ENCODE results near the gene ARL11.

Gene ARL11

DNA sequence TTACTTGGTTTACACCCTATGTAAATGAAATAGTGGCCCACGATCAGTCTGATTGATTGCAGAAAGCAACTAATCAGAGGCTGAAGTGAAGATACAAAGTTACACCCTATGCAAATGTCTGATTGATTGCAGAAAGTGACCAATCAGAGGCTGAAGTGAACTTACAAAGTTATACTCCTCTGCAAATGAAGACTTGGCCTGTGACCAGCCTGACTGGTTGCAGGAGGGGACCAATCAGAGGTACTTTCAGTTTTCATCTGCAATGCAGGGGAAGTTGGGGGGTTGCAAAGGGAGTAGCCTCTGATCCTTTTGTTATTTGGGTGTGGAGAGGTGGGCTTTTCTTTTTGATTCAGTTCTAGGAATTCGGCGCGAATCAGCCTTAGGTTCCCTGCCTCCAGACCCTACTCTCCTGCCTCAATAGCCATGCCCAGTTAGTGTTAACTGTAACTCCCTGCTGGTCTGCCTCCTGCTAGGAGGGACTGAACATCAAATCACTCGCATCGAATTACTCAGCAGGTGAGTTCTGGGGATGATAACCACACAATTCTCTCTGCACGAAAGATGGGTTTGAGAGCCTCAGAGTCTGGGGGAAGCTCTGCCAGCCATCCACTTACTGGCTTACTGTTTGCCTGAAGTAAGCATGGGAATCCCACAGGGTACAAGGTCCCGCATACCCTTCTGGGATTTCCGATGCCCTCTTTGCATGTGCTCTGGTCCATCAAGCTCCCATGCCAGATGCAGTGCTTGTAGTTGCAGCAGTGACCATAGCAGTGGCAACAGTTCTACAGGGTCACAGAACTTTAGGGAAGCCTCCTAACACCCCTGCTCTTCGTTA, 7.5 kb downstream of the ARL11 start:
- no peak overlapping the region for H3K27ac ChIP-seq
- no peak for DNase-seq (ENCODE audit: low spot score)
- TF ChIP-seq, protein P1, sequence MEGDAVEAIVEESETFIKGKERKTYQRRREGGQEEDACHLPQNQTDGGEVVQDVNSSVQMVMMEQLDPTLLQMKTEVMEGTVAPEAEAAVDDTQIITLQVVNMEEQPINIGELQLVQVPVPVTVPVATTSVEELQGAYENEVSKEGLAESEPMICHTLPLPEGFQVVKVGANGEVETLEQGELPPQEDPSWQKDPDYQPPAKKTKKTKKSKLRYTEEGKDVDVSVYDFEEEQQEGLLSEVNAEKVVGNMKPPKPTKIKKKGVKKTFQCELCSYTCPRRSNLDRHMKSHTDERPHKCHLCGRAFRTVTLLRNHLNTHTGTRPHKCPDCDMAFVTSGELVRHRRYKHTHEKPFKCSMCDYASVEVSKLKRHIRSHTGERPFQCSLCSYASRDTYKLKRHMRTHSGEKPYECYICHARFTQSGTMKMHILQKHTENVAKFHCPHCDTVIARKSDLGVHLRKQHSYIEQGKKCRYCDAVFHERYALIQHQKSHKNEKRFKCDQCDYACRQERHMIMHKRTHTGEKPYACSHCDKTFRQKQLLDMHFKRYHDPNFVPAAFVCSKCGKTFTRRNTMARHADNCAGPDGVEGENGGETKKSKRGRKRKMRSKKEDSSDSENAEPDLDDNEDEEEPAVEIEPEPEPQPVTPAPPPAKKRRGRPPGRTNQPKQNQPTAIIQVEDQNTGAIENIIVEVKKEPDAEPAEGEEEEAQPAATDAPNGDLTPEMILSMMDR (conservative IDR thresholded peaks at IDR 0.05; ENCODE audit: low read depth): no peak
- ChIA-PET POLR2A (ENCODE audit: low non-redundant PET) (no interaction called here), CTCF (no interaction called here)

DNA sequence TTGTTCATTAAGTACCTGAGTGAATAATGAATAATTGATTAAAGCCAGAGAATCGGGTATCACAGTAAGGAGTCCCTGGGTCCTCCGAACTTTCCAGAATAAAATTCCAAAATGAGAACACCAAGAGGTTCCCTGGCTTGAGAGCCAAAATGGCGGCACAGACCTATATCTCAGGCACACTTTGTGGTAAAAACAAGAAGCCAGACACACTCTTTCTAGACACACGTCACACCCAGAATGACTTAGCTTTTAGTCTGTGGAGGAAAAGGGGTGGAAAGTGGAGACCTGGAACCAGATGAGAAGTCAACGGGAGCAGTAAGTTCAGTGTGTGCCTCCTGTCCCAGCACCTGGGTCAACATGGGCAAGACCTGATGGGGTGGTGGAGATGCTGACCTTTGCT, 8.4 kb downstream of the ARL11 start:
- no peak for DNase-seq (ENCODE audit: low spot score)
- POLR2A ChIA-PET (ENCODE audit: low non-redundant PET): no interaction called here
- H3K27ac ChIP-seq: no peak overlapping the region
- TF ChIP-seq, protein P1 (conservative IDR thresholded peaks at IDR 0.05; ENCODE audit: low read depth): no peak
- CTCF ChIA-PET: no interaction called here

GRCh38 chr13:49638030-49638743, 9.9 kb downstream of the ARL11 start:
- ChIA-PET POLR2A (ENCODE audit: low non-redundant PET) (no interaction called here), CTCF (interaction anchor here (0.5 kb wide), 1 partner anchor 11 kb away, joined by 3 read pairs; no protein-coding TSS in a partner anchor)
- TF ChIP-seq, protein P1 (conservative IDR thresholded peaks at IDR 0.05; ENCODE audit: low read depth): no peak
- H3K27ac ChIP-seq: no peak overlapping the region
- DNase-seq (ENCODE audit: low spot score): no peak

DNA sequence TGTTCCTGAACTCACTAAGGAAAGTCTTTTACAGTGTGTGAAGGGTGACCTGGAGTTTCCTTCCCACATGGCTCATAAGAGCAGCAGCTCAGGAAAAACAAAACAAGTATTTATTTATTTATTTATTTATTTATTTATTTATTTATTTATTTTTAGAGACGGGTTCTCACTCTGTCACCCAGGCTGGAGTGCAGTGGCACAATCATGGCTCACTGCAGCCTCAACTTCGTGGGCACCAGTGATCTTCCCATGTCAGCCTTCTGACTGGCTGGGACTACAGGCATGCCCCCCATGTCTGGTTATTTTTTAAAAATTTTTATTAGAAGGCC, 10.4 kb downstream of the ARL11 start:
- TF ChIP-seq, protein P1 (conservative IDR thresholded peaks at IDR 0.05; ENCODE audit: low read depth): no peak
- POLR2A ChIA-PET (ENCODE audit: low non-redundant PET): no interaction called here
- no peak overlapping the region for H3K27ac ChIP-seq
- CTCF ChIA-PET: interaction anchor here (0.5 kb wide), 1 partner anchor 10 kb away, joined by 3 read pairs; no protein-coding TSS in a partner anchor
- no peak for DNase-seq (ENCODE audit: low spot score)

DNA sequence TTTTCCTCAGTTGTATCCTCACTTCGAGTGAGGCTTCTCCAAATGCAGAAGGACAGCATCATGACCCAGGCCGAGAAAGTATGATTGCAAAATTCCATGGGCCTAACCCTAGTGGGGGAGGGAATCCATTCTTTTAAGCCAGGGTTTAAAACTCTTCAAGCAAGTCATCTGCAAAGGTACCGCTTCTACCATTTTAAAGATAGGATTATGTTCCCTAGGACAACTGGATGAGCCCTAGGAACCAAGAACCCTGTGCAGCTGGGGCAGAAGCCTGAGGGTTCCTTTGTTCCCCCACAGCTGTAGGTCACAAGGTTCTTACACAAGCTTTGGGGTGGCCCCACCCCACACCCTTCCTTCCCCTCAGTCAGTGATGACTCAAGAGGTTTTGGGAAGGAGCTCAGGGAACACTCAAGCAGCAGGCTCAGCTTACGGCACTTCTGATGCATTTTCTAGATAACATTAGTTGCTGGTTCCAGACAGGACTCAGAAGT, 13.5 kb downstream of the ARL11 start:
- ChIA-PET CTCF (no interaction called here), POLR2A (ENCODE audit: low non-redundant PET) (no interaction called here)
- TF ChIP-seq, protein P1 (conservative IDR thresholded peaks at IDR 0.05; ENCODE audit: low read depth): no peak
- peak overlapping the region; percentile 60 for H3K27ac ChIP-seq
- peak; percentile 62 for DNase-seq (ENCODE audit: low spot score)

DNA sequence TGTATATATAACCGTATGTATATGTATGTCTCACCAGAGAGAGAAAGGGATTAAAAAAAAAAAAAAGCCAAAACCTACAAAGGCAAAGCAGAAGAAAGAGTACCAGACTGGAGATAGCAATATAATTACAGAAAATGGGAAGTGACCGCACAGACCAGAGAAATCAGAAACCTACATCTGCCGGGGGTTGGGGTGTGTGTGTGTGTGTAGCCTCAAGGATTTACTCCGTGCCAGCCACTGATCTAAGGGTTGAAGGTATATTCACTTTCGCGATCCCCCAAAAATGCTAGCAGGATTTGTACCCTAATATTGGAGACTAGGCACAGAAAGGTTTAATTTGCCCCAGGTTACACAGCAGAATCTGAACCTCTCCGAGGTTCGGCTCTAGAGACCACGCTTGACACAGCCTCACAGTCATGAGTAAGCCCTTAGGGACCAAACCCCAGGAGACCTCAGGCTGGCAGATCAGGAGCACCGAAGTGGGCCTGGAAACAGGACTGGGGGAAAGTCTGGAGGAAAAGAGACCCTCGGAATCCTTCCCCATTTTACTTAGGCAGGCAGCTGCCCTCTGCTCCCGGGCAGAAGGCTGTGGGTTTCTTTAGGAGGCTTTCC, 14.8 kb downstream of the ARL11 start:
- H3K27ac ChIP-seq: no peak overlapping the region
- ChIA-PET POLR2A (ENCODE audit: low non-redundant PET) (no interaction called here), CTCF (no interaction called here)
- DNase-seq (ENCODE audit: low spot score): no peak
- TF ChIP-seq, protein P1 (conservative IDR thresholded peaks at IDR 0.05; ENCODE audit: low read depth): no peak
